Lung (tissue), 12 donors: Measurements from ENCODE around the gene MMEL1. TPM values are rescaled to one million over a fixed set of nuclear protein-coding genes. Genes with fewer than 3 reads are reported as not detected.
A peak's percentile ranks its signal among the peaks of the same experiment; 100 is the strongest.
"Not testable (repeated sequence)": the region's sequence is repeated elsewhere in the genome, so short reads cannot be mapped to it uniquely, and the experiment has no call there.

Source experiments
- ATAC-seq: fragments of 200-7000 bp; cut with Tn5 transposase; one replicate; pipeline ENCODE4 v1.9.1; 2020; ENCODE audit warnings: moderate number of reproducible peaks; ENCODE audit not compliant: insufficient read depth, low FRiP score
- DNase-seq, 3 donors: peaks; one replicate each; pipeline ENCODE4 v3.0.0-alpha.2; 2013 to 2017
- H3K27ac ChIP-seq, 2 donors: one replicate each; pipeline ENCODE4 v1.5.1; 2013; ENCODE audit warnings: mild to moderate bottlenecking in 2 of 2, moderate library complexity in 2 of 2, control low read depth in 1 of 2, inconsistent platforms in 1 of 2, low read depth in 1 of 2, low read length in 1 of 2
- H3K27me3 ChIP-seq, 3 donors: one replicate each; pipeline ENCODE4 v1.5.1; 2013; ENCODE audit warnings: low read length in 2 of 3; ENCODE audit not compliant: control insufficient read depth in 3 of 3, insufficient read depth in 3 of 3
- H3K36me3 ChIP-seq, 4 donors: one replicate each; pipeline ENCODE4 v1.5.1; 2013; ENCODE audit warnings: low read length in 4 of 4, mild to moderate bottlenecking in 1 of 4, moderate library complexity in 1 of 4; ENCODE audit not compliant: control insufficient read depth in 4 of 4, insufficient read depth in 4 of 4
- H3K4me1 ChIP-seq, 5 donors: one replicate each; pipeline ENCODE4 v1.5.1; 2013; ENCODE audit warnings: low read length in 5 of 5, mild to moderate bottlenecking in 2 of 5, moderate library complexity in 1 of 5; ENCODE audit not compliant: control insufficient read depth in 5 of 5, insufficient read depth in 5 of 5
- H3K4me3 ChIP-seq: one replicate; pipeline ENCODE4 v1.5.1; 2013; ENCODE audit warnings: mild to moderate bottlenecking, control low read depth, moderate library complexity
- H3K9ac ChIP-seq, 2 donors: one replicate each; pipeline ENCODE4 v1.5.1; 2013; ENCODE audit warnings: low read length in 2 of 2, control low read depth in 1 of 2; ENCODE audit not compliant: insufficient read depth in 1 of 2
- H3K9me3 ChIP-seq, 4 donors: one replicate each; pipeline ENCODE4 v1.5.1; 2013; ENCODE audit warnings: low read length in 3 of 4, mild to moderate bottlenecking in 1 of 4, moderate library complexity in 1 of 4; ENCODE audit not compliant: control insufficient read depth in 4 of 4, insufficient read depth in 3 of 4
- CTCF ChIP-seq: IDR thresholded peaks from 2 replicates; pipeline ENCODE4 v1.5.1; 2012; ENCODE audit warnings: mild to moderate bottlenecking; ENCODE audit errors: control extremely low read depth, extremely low read depth
- WGBS, 2 donors: extraction: QIAGEN DNeasy Blood & Tissue Kit; methylation state at CpG; one replicate each; pipeline ENCODE4 v1.1.7; 2013; 5-methylcytosine and 5-hydroxymethylcytosine counted together
- polyA plus RNA-seq, 2 donors: library from polyadenylated mRNA; stranded (reverse); fragments of 200-250 nt; gene quantifications; one replicate each; pipeline ENCODE4 v1.2.1, GENCODE V29; 2013
- total RNA-seq, 2 donors: library from RNA; depleted of rRNA in 1 of 2; stranded (reverse); fragments of >200 nt in 1 of 2; gene quantifications; one replicate each; pipeline ENCODE4 v1.2.1, GENCODE V29; 2014 to 2021
- donor health status: control.
- donor health status: control.
- donor health status: Bipolar disorder and iron deficiency.
- donor health status: healthy.
- donor health status: DM: yes; HTN: yes; CAD: no.

The MMEL1 gene
- total and polyA plus RNA-seq, 4 donors: 4.0 to 8.4 (median 6.0) TPM

- 57 to 77% methylated on average over 5 of the region's 5 CpGs for WGBS, 2 donors
- H3K27me3 ChIP-seq: no peaks in the 10 kb centered on the region
- H3K4me1 ChIP-seq: peaks cover 3 to 28% (median 20%) of the 10 kb centered on the region in 5 donors
- H3K36me3 ChIP-seq: peaks cover 0 to under 1% (median 0%) of the 10 kb centered on the region in 4 donors
- DNase-seq (peak in 1 of 3 donors; percentile 17), ATAC-seq (no peak)
- no peak for TF ChIP-seq CTCF
- H3K9ac ChIP-seq: no peak overlapping the region
- H3K27ac ChIP-seq: peak overlapping the region in 1 of 2 donors; percentile 82
- H3K4me3 ChIP-seq: no peak overlapping the region
- H3K9me3 ChIP-seq: peaks cover 0 to 2% (median 0%) of the 10 kb centered on the region in 4 donors
These were observed 49.5 kb downstream of the MMEL1 start for GRCh38 chr1:2583331-2583791.

DNA sequence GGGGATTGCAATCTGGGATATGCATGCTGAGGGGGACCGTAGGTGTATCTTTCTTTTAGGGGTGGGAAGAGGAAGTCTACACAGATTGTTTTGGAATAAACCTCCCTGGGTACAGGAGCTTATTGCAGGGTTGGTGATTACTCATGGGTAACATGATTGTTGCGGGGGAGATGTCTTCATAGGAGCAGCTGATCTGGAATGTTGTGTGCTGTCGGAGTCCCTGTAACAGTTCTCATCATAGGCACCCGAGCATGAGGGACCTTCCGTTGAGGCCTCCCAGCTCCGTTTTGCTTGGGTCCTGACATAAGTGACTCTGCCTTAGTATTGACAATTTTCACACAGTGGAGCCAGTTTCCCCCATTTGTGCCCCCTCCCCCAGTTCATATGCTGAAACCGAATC is 50.4 kb downstream of the MMEL1 start:
- whole genome bisulfite sequencing, 2 donors: 76 to 83% methylated on average over 7 of the region's 7 CpGs
- H3K27ac ChIP-seq: no peak overlapping the region
- no peak overlapping the region for H3K4me3 ChIP-seq
- peaks cover 3 to 32% (median 25%) of the 10 kb centered on the region in 5 donors for H3K4me1 ChIP-seq
- H3K27me3 ChIP-seq: no peaks in the 10 kb centered on the region
- no peak for TF ChIP-seq CTCF
- ATAC-seq (no peak), DNase-seq (peak in 1 of 3 donors; percentile 4)
- peaks cover 0 to 2% (median 0%) of the 10 kb centered on the region in 4 donors for H3K9me3 ChIP-seq
- H3K9ac ChIP-seq: no peak overlapping the region
- H3K36me3 ChIP-seq: no peaks in the 10 kb centered on the region

GRCh38 chr1:2580691-2581090 is 52.1 kb downstream of the MMEL1 start:
- TF ChIP-seq CTCF: no peak
- Histone ChIP-seq H3K9ac (no peak overlapping the region), H3K27ac (no peak overlapping the region), H3K9me3 (peaks cover 0 to 2% (median 0%) of the 10 kb centered on the region in 4 donors), H3K4me3 (no peak overlapping the region), H3K27me3 (no peaks in the 10 kb centered on the region), H3K4me1 (peaks cover 3 to 33% (median 25%) of the 10 kb centered on the region in 5 donors), H3K36me3 (no peaks in the 10 kb centered on the region)
- WGBS, 2 donors: 90 to 91% methylated on average over 10 of the region's 10 CpGs
- DNase-seq (peak in 1 of 3 donors; percentile 11), ATAC-seq (no peak)

- DNase-seq: no peak
- Histone ChIP-seq H3K4me3 (no peak overlapping the region), H3K27me3 (no peaks in the 10 kb centered on the region), H3K4me1 (peaks cover 0 to 25% (median 12%) of the 10 kb centered on the region in 5 donors), H3K9me3 (peaks cover 0 to 2% (median under 1%) of the 10 kb centered on the region in 4 donors), H3K9ac (no peak overlapping the region), H3K27ac (peak overlapping the region; percentile 22 to 96), H3K36me3 (no peaks in the 10 kb centered on the region)
- 39 to 47% methylated on average over 4 of the region's 4 CpGs for WGBS, 2 donors
- no peak for ATAC-seq
- TF ChIP-seq CTCF: no peak
These were observed 54.1 kb downstream of the MMEL1 start for GRCh38 chr1:2578758-2579118.

DNA sequence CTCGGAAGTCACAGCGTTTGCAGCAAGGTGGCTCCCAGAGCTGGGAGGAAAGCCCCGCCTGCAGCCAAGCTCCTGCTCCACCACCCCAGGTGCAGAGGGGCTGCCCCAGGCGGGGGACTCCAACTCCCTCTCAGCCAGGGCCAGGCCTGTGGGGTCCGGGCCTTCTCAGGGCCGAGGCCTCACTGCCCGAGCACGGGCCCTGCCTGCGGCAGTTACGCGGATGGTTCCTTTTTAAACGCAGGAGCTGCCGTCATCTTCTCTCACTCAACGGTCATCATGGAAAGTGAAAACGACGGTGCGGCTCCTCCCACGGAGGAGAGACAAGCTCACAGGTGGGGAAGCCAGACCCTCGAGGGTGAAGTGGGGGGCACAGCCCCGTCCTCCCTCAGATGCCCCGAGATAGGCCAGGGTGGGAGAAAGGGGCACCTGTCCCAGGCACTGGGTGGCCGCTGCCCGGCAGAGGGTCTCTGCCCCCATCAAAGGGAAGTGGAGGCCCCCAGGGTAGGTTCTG is 55.2 kb downstream of the MMEL1 start:
- ATAC-seq, H3K9me3 ChIP-seq, H3K36me3 ChIP-seq, H3K27me3 ChIP-seq, H3K9ac ChIP-seq, H3K4me3 ChIP-seq: not testable (repeated sequence)
- DNase-seq: peak in 1 of 3 donors; percentile 6
- peak overlapping the region; percentile 63 to 96 for H3K27ac ChIP-seq
- WGBS, 2 donors: 53 to 54% methylated on average over 19 to 20 of the region's 23 CpGs
- H3K4me1 ChIP-seq: peaks cover 0 to 18% (median 7%) of the 10 kb centered on the region in 5 donors
